ENCODE measurements around the gene NECAP2. TPM values are rescaled to one million over a fixed set of nuclear protein-coding genes. Genes with fewer than 3 reads are reported as not detected.
A peak's percentile ranks its signal among the peaks of the same experiment; 100 is the strongest.

The NECAP2 gene, protein sequence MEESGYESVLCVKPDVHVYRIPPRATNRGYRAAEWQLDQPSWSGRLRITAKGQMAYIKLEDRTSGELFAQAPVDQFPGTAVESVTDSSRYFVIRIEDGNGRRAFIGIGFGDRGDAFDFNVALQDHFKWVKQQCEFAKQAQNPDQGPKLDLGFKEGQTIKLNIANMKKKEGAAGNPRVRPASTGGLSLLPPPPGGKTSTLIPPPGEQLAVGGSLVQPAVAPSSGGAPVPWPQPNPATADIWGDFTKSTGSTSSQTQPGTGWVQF
- total RNA-seq (2014; rRNA removed; shearing (Covaris generic); ENCODE audit: low replicate concordance) = 65.2 and 95.0 TPM in 2 replicates

GRCh38 chr1:16440470-16441281, at the start of gene NECAP2:
Gene NECAP2 (plus strand): TSS chr1:16440724. CDS start chr1:16440762, 38 bp downstream.
- peak; percentile 88 for DNase-seq (ENCODE audit: low read depth)
- in situ Hi-C loops (cut with HindIII; ENCODE audit: low pct_unique_long_range_greater_than_20kb, low sequenced_read_pairs) = no loop called here

DNA sequence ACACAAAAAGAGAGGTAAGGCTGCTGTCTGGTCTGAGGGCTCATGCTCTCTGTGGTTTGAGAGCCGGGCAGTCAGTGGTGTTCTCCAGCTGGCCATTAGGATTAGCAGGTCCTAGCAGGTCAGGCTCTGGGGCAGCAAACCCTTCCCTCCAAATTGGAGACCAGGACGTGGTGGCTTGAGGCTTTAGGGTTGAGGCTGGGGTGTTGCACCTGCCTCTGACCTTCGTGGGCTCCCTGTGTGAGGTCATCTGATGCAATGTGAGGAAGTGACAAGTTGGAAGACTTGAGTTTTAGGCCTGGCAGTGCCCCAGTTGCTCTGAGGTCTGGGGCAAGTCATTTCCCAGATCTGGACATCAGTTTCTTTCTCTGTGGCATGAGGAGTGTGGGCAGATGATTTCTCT, 49.1 kb upstream of the NECAP2 start:
- no peak for DNase-seq (ENCODE audit: low read depth)
- in situ Hi-C loops (cut with HindIII; ENCODE audit: low pct_unique_long_range_greater_than_20kb, low sequenced_read_pairs) = no loop called here

DNA sequence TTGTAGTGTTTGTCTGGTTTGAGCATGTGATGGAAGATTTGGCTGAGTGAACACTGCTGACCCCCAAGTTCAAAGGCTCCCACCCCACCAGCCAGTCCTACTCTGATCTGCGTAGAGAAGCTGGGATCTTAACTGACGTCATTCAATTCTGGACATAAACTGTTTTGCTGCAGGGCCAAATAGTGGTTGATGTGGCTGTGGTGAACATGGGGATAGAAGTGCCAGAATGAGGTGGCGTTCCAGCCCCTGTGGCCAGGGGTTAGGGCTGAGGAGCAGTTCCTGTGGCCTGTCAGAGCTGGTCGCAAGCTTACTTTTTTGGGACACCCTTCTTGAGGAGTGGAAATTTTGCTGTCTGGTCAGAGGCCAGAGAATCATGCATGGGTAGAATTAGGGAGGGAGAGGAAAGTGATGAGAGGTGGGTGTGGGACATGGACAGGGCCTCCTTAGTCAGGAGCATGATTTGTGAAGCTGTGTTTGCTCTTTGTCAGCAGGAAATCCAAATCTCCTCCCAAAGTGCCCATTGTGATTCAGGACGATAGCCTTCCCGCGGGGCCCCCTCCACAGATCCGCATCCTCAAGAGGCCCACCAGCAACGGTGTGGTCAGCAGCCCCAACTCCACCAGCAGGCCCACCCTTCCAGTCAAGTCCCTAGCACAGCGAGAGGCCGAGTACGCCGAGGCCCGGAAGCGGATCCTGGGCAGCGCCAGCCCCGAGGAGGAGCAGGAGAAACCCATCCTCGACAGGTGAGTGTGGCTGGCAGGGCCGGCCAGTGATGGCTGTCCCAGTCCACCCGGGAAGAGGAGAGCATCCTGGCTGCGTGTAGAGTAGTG, 47.6 kb upstream of the NECAP2 start:
- in situ Hi-C loops (cut with HindIII; ENCODE audit: low pct_unique_long_range_greater_than_20kb, low sequenced_read_pairs) = no loop called here
- DNase-seq (ENCODE audit: low read depth) = no peak

- in situ Hi-C loops (cut with HindIII; ENCODE audit: low pct_unique_long_range_greater_than_20kb, low sequenced_read_pairs) = no loop called here
- no peak for DNase-seq (ENCODE audit: low read depth)
Measured at GRCh38 chr1:16393570-16394521, 46.7 kb upstream of the NECAP2 start.

DNA sequence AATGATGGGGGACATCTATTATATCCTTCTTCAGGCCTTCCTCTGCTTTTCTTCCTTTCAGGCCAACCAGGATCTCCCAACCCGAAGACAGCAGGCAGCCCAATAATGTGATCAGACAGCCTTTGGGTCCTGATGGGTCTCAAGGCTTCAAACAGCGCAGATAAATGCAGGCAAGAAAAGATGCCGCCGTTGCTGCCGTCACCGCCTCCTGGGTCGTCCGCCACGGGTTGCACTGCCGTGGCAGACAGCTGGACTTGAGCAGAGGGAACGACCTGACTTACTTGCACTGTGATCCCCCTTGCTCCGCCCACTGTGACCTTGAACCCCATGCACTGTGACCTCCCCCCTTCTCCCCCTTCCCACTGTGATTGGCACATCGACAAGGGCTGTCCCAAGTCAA, 45.5 kb upstream of the NECAP2 start:
- in situ Hi-C loops (cut with HindIII; ENCODE audit: low pct_unique_long_range_greater_than_20kb, low sequenced_read_pairs) = no loop called here
- DNase-seq (ENCODE audit: low read depth) = no peak

DNA sequence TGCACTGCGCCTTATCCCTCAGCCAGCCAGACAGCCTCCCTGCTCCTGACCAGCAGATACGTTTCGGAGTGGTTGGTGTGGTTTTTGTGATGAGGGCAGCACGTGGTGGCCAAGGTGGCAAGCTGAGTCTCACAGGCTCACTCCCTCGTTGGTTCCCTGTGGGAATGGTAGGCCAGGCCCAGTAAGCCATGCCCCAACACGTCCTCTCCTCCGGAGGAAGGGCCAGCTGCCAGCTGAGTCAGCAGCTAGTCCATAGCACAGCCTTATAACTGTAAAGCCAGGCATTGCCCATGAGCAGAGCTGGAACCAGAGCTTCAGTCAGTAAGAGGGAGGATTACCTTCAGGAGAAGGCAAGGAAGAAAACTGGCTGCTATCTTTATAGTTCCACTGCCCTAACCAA, 43.9 kb upstream of the NECAP2 start:
- peak; percentile 35 for DNase-seq (ENCODE audit: low read depth)
- in situ Hi-C loops (cut with HindIII; ENCODE audit: low pct_unique_long_range_greater_than_20kb, low sequenced_read_pairs) = no loop called here

DNA sequence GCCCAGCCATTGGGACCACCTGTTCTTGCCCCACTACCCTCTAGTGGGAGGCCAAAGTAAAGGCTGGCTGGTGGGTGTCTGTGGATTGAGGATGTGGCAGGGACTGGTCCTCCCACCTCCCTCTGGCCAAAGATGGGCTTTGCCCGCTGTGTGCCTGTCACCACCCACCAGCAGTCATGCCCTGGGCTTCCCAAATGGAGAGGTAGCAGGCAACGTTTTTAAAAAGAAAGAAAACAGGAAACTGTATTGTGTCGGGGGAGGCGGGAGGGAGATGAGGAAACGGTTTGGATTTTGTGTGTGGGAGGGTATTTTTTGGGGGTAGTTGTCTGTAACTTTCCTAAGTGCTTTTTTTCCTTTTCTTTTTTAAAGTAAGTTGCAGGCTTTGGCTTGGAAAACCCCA, 43.4 kb upstream of the NECAP2 start:
- in situ Hi-C loops (cut with HindIII; ENCODE audit: low pct_unique_long_range_greater_than_20kb, low sequenced_read_pairs) = no loop called here

GRCh38 chr1:16398371-16398953, 42.1 kb upstream of the NECAP2 start:
- in situ Hi-C loops (cut with HindIII; ENCODE audit: low pct_unique_long_range_greater_than_20kb, low sequenced_read_pairs) = no loop called here

More for the DNA sequence above, 43.4 kb upstream of the NECAP2 start:
- DNase-seq (ENCODE audit: low read depth) = no peak

DNA sequence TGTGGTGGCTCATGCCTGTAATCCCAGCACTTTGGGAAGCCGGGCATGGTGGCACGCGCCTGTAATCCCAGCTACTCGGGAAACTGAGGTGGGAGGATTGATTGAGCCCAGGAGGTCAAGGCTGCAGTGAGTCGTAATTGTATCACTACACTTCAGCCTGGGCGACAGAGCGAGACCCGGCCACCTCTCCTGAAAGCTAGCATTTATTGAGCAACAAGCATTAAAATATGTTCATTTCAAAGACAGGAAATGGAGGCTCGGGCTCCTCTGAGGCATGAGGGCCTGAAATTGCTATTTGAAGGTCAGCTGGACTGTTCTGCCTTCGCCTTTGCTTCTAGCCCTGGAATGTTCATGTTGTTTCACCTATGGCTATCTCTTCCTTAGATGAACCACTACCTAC, 37.8 kb upstream of the NECAP2 start:
- in situ Hi-C loops (cut with HindIII; ENCODE audit: low pct_unique_long_range_greater_than_20kb, low sequenced_read_pairs) = no loop called here
- peak; percentile 22 for DNase-seq (ENCODE audit: low read depth)

More at GRCh38 chr1:16398371-16398953, 42.1 kb upstream of the NECAP2 start:
- DNase-seq (ENCODE audit: low read depth) = no peak

- DNase-seq (ENCODE audit: low read depth) = no peak
- in situ Hi-C loops (cut with HindIII; ENCODE audit: low pct_unique_long_range_greater_than_20kb, low sequenced_read_pairs) = no loop called here
Measured at GRCh38 chr1:16405441-16405840, 35.1 kb upstream of the NECAP2 start.

DNA sequence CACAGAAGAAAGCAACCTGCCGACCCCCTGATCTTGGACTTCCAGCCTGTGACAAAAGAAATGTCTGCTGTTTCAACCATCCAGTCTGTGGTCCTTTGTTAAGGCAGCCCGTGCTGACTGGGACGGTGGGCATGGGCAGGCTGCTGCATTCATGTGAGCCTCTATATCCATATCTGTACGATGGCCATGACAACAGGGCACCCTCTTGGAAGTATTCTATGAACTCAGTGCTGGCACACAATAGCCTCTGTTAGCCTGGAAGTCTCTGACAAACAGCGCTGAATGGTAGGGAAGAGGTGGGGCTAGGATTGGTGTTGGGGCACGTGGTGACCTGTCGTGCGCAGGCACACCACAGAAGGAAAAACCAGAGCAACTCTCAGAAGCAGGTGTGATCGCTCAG, 33.7 kb upstream of the NECAP2 start:
- DNase-seq (ENCODE audit: low read depth) = no peak
- in situ Hi-C loops (cut with HindIII; ENCODE audit: low pct_unique_long_range_greater_than_20kb, low sequenced_read_pairs) = no loop called here

GRCh38 chr1:16409536-16410152, 30.9 kb upstream of the NECAP2 start:
- no peak for DNase-seq (ENCODE audit: low read depth)
- in situ Hi-C loops (cut with HindIII; ENCODE audit: low pct_unique_long_range_greater_than_20kb, low sequenced_read_pairs) = no loop called here

DNA sequence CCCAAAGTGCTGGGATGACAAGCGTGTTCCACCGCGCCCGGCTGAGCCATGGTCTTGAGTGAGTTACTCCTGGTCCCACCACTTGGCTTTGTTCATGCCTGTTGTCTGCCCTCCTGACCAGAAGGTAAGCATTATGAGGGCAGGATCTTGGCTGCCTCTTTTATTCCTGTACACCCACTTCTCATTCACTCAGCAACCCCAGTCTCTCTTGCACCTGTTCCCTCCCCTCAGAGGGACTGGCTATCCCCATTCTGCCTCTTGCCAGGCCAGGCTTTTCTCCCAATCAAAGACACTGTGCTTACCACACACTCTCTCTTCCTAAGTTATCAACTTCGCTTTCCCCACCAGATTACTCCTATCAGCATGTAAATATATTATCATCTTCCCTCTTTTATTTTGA, 29.7 kb upstream of the NECAP2 start:
- DNase-seq (ENCODE audit: low read depth) = no peak
- in situ Hi-C loops (cut with HindIII; ENCODE audit: low pct_unique_long_range_greater_than_20kb, low sequenced_read_pairs) = no loop called here

- DNase-seq (ENCODE audit: low read depth) = no peak
- in situ Hi-C loops (cut with HindIII; ENCODE audit: low pct_unique_long_range_greater_than_20kb, low sequenced_read_pairs) = no loop called here
Measured at GRCh38 chr1:16413191-16413590, 27.3 kb upstream of the NECAP2 start.

DNA sequence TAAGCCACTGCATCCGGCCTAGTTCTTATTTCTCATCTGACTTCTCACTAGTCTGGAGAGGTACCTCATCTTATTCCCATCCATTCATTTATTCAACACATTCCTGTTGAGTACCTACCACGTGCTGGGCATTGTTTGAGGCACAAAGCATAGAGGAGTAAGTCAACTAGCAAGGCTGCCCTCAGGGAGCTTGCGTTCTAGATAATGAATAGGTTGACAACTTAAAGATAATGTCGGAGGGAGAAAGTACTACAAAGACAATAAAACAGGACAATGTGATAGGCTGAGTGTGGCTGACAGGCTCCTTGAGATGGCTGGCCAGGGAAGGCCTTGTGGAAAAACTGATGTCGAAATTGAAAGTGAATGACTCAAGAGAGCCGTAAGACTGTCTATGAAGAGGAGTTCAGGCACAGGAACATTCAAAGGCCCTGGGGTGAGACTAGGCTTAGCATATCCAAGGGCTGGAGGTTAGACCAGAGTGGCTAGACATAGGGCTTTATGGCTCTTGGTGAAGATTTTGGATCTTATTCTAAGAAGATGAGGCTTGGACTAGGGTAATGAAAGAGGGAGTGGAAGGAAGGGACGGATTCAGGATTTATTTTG, 21.6 kb upstream of the NECAP2 start:
- in situ Hi-C loops (cut with HindIII; ENCODE audit: low pct_unique_long_range_greater_than_20kb, low sequenced_read_pairs) = no loop called here
- no peak for DNase-seq (ENCODE audit: low read depth)

GRCh38 chr1:16420424-16421118, 20.0 kb upstream of the NECAP2 start:
- no peak for DNase-seq (ENCODE audit: low read depth)
- in situ Hi-C loops (cut with HindIII; ENCODE audit: low pct_unique_long_range_greater_than_20kb, low sequenced_read_pairs) = no loop called here
